LHCN-M2 (cell line): ENCODE measurements around the gene MCF2L. TPM values are rescaled to one million over a fixed set of nuclear protein-coding genes. Genes with fewer than 3 reads are reported as not detected.

Source experiments
- DNase-seq: peaks from one replicate; pipeline ENCODE4 v3.0.0-alpha.2; 2012; ENCODE audit warnings: low read depth
- total RNA-seq: library from RNA; depleted of rRNA; stranded (reverse); fragments of >200 nt; gene quantifications from 2 replicates; pipeline ENCODE4 v1.2.3, GENCODE V29; 2014

Gene MCF2L
- total RNA-seq, 1 experiment from 2014 or later: 10.9 TPM

DNA sequence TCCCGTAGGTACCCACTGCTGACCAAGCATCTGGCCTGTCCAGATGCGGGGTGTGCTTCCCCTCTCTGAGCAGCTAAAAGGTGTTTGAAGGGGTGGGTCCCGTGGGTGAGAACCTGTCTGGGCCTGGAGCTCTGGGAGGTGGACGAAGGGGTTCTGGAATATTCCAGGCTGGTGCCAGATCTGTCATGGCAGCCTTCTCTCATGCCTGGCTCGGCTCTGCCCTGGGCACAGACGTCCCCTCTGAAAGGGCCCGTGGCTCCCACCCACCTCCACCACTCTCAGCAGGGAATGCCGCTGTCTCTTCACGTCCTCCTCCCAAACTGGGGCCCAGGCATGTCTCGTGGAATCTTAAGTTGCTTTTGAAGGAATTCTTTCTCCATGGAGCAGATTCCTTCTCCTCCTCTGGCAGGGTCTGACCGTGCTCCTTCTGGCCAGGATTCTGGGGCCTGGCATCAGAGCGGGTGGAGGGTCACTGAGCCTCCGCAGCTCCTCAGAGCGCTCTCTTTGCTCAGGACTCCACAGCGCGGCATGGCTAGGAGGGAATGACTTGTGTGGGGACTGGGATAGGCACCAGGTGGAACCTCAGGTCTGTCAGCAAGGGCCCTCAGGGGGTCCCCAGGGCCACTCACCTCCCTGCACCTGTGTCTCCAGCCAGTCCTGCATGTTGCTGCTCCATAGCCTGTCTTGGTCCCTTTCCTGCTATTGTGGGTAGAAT, 5.9 kb upstream of the MCF2L start:
- DNase-seq: no peak

DNA sequence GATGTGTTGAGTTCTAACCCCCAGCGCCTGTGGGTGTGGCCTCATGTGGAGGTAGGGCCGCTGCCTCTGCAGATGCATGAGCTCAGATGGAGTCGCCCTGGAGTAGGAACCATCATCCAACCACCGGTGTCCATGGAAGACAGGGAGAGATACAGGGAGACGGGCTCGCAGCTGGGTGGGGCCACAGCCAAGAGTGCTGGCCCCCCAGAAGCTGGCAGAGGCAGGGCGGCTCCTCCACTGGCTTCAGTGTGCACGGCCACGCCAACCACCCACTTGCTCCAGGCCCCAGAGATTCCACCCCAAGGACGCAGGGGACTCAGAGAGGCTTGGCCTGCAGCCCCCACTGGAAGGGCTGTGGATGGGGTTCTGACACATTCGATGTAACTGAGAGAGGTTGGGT, 5.4 kb upstream of the MCF2L start:
- no peak for DNase-seq

DNA sequence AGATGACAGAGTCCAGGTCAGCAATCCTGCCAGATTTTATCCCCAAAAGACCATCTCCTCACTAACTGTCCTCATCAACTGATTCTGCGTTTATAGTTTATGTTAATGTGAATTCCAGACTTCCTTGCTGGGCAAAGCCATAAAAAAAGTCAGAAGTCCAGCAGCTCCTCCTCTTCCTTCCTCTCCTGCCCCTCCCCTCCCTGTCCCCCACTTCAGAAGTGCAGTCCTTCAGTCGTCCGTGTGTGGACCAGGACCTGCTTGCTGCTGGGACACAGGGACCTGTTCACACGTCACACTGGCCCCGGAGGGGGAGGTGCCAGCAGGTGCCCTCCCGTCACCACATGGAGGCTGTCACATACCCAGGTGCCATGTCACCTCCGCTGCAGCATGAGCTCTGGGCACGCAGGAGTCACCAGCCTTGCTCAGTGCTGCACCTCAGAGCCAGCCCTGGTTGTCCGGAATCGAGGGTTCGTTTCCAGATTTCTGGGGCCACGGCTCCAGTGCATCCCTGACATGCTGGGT, 4.0 kb upstream of the MCF2L start:
- no peak for DNase-seq

DNA sequence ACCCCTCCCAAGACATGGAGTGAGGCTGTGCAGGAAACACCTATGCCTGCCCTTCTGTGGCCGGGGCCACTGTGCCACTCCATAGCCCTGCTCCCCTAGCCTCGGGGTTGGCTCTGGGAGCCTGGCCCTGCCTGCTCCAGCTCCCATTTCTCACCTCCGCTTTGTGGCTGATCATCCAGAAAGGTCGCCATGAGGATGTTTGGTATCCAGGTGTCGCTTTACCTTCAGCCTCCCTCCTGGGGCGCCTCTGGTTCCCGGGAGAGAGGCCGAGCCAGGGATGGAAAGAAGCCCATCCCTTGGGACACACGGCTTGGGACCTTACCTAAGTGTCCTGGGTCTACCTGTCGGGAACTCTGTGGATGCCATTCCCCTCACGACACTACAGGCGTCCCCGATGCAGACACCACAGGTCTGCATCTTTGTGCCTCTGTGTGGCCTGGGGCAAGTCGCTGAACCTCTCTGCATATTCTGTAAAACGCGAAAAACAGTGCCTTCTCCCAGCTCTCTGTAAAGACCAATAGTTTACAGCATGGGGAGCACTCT, 3.4 kb upstream of the MCF2L start:
- no peak for DNase-seq

DNA sequence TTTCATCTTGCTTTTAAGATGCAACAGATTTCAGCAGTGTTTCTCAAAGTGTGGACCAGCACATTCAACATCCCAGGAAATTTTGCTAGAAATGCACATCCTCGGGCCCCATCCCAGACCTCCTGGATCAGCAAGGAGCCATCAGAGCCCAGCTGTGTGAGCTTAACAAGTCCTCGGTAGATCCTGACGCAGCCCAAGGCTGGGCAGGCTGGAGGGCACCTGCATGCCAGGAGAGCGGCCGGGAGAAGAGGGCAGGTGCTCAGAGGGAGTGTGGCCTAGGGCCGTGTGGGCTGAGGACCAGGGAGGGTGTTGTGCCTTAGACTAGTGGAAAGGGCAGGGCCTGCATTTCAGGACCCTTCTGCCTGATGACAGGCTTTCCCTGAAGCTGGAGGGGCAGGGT, 2.2 kb upstream of the MCF2L start:
- DNase-seq: no peak

DNA sequence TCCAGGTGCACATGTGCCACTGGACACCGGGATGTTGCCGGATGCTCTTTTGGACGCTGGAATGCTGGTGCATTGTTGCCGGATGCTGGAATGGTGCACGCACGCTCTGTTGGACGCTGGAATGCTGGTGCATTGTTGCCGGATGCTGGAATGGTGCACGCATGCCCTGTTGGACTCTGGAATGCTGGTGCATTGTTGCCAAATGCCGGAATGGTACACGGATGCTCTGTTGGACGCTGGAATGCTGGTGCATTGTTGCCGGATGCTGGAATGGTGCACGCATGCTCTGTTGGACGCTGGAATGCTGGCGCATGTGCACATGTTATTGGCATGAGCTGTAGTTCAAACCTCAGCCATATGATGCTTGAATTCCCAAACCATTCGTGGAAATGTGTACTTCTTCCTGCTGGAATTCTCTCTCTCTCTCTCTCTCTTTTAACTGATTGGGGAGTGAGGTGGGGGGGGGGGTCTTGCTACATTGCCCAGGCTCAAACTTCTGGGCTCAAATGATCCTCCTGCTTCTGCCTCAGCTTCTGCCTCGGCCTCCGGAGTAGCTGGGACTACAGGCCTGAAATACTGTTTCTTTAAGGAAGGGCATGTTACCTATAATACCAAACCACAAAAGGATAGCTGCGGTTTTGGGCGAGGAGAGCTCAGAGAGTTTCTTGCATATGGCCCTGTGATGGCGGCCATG, 1.2 kb upstream of the MCF2L start:
- DNase-seq: no peak

DNA sequence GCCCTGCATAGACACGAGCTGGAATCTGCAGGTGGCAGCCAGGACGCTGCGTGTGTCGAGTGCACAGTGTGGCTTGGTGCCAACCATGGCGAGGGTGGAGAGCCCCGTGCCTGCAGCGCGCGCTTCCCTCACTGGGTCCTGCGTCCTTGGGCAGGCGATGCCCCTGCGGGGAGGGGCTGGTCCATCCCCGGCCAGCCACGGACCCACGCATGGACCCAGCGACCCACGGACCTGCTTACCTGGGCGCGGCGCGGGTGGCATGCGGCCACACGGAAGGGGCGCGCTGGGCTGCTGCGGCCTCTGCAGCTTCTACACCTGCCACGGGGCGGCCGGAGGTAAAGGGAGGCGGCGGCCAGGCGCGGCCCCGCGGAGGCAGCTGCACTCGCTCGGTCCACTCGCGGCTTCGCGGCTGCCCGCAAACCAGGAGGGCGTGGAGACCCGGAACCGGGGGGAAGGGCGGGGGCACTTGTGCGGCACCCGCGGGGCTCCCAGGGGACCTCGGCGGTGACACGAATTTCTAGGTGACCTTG, 569 bp upstream of the MCF2L start:
- no peak for DNase-seq

DNA sequence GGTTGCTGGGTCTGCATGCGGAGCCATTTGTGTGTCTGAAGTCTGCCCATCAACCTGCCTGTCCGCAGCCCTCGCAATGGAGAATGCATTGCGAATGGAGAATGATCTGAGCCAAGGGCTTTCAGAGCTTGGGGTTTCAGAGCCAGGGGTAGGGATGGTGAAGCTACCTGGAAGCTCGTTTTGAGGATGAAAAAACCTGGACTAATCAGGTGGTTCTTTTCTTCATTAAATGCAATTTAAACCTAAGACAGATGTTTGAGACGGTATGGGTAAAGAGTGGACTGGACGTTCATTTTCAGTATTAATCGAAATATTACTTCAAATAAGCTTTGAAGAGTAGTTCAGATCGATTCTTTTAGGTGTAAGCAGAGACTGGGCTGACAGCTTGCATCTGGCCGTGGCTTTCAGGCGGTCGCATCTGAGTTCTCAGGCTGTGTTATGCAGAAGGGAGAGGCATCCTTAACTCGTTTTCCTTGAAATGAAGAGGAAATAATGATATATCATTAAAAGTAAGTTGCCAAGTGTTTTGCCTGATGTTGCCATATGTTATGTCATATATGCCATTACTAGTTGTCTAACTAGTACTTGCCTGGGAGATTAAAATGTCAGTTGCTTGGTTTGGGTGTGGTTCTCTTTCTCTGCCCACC, 801 bp downstream of the MCF2L start:
- DNase-seq: no peak

DNA sequence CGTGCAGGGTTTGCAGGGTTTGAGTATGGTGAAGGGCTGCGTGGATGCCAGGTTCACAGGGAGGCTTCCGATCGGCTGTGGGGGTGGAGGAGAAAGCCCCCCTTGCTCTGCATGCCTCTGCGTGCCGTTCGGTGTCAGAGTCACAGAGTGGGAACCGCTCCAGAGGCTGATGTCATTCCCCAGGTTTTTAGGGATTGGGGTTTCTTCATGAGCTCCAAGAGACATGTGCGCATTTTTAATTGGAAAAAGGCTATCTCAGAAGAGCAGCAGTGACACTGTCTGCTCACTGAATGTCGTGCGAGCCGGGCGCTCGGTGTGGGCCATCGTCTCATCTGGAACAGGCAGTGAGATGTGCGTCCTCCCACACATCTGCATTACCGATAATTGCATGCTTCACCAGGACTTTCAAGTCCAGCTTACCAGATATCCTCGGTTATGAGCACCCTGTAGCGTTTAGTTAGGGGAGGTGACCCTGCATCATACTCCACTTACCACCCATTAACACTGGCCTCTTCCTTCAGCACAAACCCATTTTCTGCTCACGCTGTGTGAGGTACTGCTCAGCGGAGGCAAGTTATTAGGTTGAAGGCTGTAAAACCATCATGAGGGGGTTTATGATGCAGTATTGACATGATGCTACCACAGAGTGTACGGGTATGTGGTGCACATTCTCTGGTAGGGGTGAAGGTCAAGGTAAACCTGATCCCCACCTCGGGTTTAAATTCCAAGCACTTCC, 1.7 kb downstream of the MCF2L start:
- DNase-seq: no peak

DNA sequence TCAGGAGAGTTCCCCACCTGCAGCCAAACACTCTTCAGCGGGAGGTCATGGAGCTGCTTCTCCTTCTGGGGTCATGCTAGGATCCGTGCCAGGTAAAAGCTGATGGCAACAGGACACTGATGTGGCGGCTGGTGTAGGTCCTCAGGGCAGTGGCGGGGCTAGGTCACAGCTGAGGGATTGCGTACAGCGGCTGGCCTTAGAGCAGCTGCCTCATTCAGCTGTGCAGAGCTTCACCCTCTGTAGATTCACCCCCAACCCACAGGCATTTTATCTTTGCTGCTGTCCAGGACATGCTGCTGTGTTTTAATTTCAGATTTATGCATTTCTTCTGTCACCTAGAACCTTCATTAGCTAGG, 2.3 kb downstream of the MCF2L start:
- no peak for DNase-seq

DNA sequence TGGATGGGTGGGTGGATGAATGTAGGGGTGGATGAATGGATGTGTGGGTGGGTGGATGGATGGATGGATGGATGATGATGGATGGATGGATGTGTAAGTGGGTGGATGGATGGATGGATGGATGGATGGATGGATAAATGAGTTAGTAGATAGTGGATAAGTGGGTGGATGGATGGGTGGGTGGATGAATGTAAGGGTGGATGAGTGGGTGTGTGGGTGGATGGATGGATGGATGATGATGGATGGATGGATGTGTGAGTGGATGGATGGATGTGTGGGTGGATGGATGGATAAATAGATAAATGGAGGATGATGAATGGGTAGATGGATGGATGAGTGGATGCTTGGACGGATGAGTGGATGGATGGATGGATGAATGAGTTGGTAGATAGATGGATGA, 3.2 kb downstream of the MCF2L start:
- no peak for DNase-seq

DNA sequence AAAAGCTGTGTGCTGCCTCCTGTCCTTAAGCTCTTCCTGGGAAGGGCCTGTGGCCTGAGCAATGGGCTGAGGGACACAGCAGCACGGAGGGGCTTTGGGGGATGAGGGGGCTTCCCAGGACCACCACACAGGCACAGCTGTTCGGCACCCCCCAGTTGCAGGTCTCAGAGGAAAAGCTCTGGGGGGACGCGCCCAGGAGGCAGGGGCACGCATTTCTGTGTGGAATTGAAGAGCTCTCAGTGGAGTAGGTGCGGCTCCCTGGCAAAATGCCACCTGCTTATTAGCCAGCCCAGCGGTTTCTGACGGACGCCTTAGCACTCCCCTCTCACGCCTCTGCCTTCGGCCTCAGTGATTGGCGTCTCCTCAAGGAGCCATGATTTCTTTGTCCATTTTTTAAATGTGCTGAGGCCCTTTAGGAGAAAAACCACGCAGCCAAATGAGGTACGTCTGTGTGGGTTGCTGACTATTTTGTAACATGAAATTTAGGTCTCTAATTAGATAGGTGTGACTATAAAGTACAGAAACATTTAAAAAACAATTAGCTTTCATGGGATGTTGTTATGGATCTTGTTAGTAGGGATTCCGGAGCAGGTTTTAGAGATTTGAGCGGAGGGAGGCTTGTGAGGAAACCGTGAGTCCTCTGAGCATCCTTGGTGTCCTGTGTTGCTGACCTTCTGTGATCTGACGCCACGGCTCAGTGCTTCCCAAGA, 4.0 kb downstream of the MCF2L start:
- no peak for DNase-seq

DNA sequence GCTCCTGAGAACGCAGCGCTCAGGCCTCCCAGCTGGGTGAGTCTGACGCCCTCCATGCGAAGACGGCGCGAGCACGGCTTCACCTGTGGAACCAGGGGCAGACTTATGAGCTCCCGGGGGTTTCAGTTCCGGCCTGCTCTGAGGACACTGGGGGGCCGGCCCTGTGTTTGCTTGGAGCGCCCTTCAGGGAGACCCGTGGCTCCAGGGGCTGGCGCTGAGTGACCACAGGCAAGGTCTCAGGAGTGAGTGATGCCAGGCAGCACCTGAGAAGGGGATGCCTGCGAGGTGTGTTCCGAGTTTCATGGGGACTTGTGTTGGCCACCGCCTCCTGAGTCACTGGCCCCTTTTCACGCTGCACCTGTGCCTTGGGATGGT, 4.5 kb downstream of the MCF2L start:
- DNase-seq: no peak

DNA sequence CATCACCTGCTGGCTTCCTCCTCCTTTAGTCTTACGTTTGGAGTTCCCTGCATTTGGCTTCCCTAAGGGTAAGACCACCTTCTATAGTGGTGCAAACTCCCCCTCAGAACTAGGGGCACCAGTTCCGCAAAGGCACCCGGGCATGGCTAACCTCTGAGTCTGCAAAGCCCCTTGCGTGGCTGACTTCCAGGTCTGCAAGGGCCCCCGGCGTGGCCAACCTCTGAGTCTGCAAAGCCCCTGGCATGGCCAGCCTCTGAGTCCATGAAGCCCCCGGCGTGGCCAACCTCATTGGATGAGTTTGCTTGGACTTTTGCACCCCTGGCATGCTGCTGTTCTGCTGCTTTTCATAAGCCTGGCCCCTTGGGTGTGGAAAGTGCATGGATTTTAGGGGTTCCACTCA, 5.1 kb downstream of the MCF2L start:
- DNase-seq: no peak

DNA sequence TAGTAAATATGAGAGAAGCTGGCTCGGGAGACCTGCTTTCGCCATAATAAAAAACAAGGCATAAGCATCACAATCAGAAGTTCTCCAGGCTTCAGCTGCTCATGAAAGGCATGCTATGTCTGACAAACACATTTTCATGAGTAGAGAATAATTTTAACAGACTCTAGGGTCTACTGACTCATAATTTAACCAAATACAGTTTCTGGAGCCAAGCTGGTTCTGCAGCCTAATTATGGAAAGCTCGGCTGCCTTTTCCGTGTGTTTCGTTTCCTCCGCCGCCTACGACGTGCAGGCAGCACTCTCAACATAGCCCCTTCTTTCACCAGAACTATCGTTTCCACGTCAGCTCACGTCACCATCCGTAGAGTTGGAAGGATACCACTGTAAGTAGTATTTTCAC, 5.7 kb downstream of the MCF2L start:
- peak; percentile 26 for DNase-seq

DNA sequence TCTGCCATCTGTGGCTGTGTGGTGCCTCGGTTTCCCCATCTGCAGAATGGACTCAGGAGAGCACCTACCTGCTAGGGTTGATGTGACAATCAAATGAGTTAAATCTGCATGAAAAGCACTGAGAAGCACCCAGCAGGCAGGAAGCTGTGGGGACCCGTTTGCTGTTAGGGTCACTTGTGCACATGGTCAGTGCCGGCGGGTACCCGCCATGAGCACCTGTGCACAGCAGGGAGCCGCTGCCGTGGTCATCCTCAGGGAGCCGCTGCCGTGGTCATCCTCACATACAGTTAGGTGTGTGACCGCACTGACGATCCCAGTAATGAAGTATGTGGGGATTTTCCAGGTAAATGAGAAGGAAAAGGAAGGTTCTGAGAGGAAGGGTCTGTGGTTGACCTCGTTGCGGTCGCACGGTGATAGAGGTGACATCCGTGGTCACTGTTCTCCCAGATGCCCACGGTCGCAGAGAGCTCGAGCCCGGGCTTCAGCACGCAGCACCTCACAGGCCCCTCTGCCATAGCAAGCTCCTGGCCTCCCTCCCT, 6.5 kb downstream of the MCF2L start:
- no peak for DNase-seq

DNA sequence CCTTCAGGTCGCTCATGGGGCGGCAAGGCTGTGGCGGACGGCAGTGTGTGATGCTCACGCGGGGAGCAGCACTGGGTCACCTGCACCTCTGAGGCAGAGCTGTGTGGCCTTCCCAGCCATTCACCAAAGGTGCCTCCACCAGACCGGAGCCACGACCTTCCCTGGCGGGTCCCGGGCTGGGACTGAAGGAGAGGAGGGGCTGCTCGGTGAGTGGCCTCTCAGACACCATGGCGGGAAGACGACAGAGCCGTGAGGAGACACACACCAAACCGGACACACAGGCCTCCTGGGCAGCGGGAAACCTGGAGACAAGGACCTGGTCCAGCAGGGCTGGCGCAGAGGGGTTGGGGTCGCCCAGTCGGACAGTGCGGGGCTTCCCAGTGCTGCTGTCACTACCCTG, 7.5 kb downstream of the MCF2L start:
- DNase-seq: no peak

DNA sequence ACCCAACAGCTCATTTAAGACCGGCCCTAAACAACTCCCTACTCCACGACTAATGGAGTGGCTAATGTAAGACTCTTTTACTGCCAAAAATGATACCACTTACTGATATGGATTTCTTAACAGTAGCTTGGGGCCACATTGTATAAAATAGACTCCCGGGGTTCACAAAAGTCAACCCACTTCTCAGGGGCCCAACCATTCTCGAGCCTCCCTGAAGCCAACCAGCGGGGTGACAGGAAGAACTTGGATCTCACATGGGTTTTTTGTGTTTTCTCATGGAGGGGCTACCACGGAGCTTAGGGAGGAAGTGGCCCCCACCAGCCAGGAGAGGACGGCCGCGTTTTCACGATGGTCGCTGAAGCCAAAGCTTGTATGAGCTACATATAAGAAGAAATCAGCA, 8.1 kb downstream of the MCF2L start:
- no peak for DNase-seq

DNA sequence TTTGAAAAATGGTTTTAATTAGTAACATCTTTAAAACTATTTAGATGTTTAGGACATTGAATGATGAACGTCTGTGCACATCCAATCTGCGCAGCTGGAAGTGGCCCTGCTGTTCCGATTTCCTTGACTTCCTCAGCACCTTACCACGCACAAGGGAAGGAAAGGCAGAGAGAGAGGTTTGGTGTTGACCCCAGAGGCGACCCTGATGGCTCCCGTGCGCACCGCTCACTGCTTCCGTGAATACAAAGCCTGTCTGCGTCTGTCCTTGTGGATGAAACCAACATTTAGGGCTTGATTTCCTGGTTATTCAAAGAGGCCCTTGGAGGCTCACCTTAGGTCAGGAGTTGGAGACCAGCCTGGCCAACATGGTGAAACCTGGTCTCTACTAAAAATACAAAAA, 8.5 kb downstream of the MCF2L start:
- no peak for DNase-seq

DNA sequence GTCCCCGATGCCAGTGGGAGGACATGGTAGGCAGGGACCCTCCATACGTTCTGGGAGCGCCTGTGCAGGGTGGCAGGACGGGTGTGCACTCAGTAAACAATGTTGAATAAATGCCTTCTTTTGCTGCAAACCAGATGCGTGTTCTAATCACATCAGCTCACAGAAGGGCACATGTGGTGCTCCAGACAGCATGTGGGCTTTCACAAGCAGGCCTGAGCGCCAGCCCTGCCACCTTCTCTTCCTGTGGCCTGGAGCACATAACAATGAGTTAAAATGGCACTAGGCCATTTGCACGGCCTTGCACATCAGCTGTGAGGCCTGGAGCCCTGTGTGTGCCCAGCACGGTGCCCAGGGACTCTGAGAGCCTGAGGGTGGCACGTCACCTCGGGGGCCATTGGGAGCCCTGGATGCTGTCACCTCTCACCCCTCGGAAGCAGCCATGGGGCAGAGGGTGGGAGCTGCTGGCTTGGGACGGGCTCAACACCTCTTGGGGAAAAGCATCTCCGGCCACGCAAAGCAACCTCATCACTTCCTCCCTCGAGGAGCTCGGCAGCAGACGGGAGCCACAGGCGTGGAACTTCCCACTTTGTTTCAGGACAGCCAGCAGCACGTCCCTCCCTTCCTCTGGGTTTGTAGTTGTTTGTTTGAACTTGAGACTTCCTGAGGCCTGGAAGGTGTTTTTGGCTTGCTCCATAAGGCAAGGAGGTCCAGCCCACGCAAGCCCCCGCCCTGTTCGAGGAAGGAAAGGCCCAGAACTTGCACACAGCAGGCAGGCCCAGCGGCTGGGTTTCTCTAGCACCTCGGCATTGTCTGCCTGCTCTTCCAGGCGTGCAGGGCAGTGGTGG, 9.8 kb downstream of the MCF2L start:
- no peak for DNase-seq
